IPS-18a (cell line): ENCODE results near the gene DMXL1.
"Not testable (repeated sequence)": the region's sequence is repeated elsewhere in the genome, so short reads cannot be mapped to it uniquely, and the experiment has no call there.

ENCODE experiments used
- H3K27ac ChIP-seq: one replicate; pipeline ENCODE4 v1.5.1; 2013; ENCODE audit warnings: low read length
- H3K27me3 ChIP-seq: one replicate; pipeline ENCODE4 v1.6.1; 2013; ENCODE audit warnings: mild to moderate bottlenecking, low read length; ENCODE audit not compliant: control insufficient read depth, insufficient read depth
- H3K36me3 ChIP-seq: one replicate; pipeline ENCODE4 v1.6.1; 2013; ENCODE audit warnings: low read depth, low read length; ENCODE audit not compliant: control insufficient read depth
- H3K4me1 ChIP-seq: one replicate; pipeline ENCODE4 v1.6.1; 2013; ENCODE audit warnings: low read depth, low read length; ENCODE audit not compliant: control insufficient read depth
- H3K4me3 ChIP-seq: one replicate; pipeline ENCODE4 v1.5.1; 2013; ENCODE audit warnings: low read length
- H3K9ac ChIP-seq: one replicate; pipeline ENCODE4 v1.6.1; 2013; ENCODE audit warnings: mild to moderate bottlenecking, low read length, moderate library complexity
- H3K9me3 ChIP-seq: one replicate; pipeline ENCODE4 v1.6.1; 2013; ENCODE audit warnings: low read depth, low read length; ENCODE audit not compliant: control insufficient read depth

Gene DMXL1

GRCh38 chr5:119072496-119072895 is 1.6 kb downstream of the DMXL1 start:
- H3K9me3 ChIP-seq, result no peaks in the 10 kb centered on the region
- H3K4me3 ChIP-seq, result peak overlapping the region; percentile 94
- peaks cover 13% of the 10 kb centered on the region for H3K4me1 ChIP-seq
- H3K27ac ChIP-seq, result no peak overlapping the region
- no peaks in the 10 kb centered on the region for H3K27me3 ChIP-seq
- H3K36me3 ChIP-seq, result no peaks in the 10 kb centered on the region
- H3K9ac ChIP-seq, result peak overlapping the region; percentile 67

GRCh38 chr5:119073746-119074337 is 3.0 kb downstream of the DMXL1 start:
- H3K27me3 ChIP-seq, H3K36me3 ChIP-seq, H3K27ac ChIP-seq, H3K9ac ChIP-seq, H3K9me3 ChIP-seq: not testable (repeated sequence)
- Histone ChIP-seq H3K4me3 (peak overlapping the region; percentile 40), H3K4me1 (peaks cover 25% of the 10 kb centered on the region)

- Histone ChIP-seq H3K4me1 (peaks cover 30% of the 10 kb centered on the region), H3K36me3 (no peaks in the 10 kb centered on the region), H3K9me3 (no peaks in the 10 kb centered on the region), H3K9ac (no peak overlapping the region), H3K27ac (no peak overlapping the region), H3K4me3 (peak overlapping the region; percentile 40), H3K27me3 (no peaks in the 10 kb centered on the region)
Observed at GRCh38 chr5:119074419-119074818, 3.5 kb downstream of the DMXL1 start.

GRCh38 chr5:119075269-119075668 is 4.4 kb downstream of the DMXL1 start:
- not testable (repeated sequence) for H3K9ac ChIP-seq, H3K27ac ChIP-seq, H3K4me3 ChIP-seq, H3K36me3 ChIP-seq, H3K27me3 ChIP-seq, H3K9me3 ChIP-seq
- peaks cover 34% of the 10 kb centered on the region for H3K4me1 ChIP-seq

- peaks cover 42% of the 10 kb centered on the region for H3K4me1 ChIP-seq
- H3K36me3 ChIP-seq, result no peaks in the 10 kb centered on the region
- no peaks in the 10 kb centered on the region for H3K27me3 ChIP-seq
- no peaks in the 10 kb centered on the region for H3K9me3 ChIP-seq
- H3K4me3 ChIP-seq, result no peak overlapping the region
- H3K27ac ChIP-seq, result no peak overlapping the region
- H3K9ac ChIP-seq, result no peak overlapping the region
Observed at GRCh38 chr5:119076080-119076479, 5.2 kb downstream of the DMXL1 start.

- peaks cover 49% of the 10 kb centered on the region for H3K4me1 ChIP-seq
- H3K27ac ChIP-seq, result no peak overlapping the region
- H3K27me3 ChIP-seq, result no peaks in the 10 kb centered on the region
- H3K36me3 ChIP-seq, result peaks cover 6% of the 10 kb centered on the region
- no peak overlapping the region for H3K9ac ChIP-seq
- H3K9me3 ChIP-seq, result no peaks in the 10 kb centered on the region
- H3K4me3 ChIP-seq, result no peak overlapping the region
Observed at GRCh38 chr5:119077444-119077843, 6.6 kb downstream of the DMXL1 start.

- Histone ChIP-seq H3K9me3 (no peaks in the 10 kb centered on the region), H3K27me3 (no peaks in the 10 kb centered on the region), H3K27ac (peak overlapping the region; percentile 93), H3K4me3 (no peak overlapping the region), H3K4me1 (peaks cover 49% of the 10 kb centered on the region), H3K9ac (peak overlapping the region; percentile 78), H3K36me3 (peaks cover 11% of the 10 kb centered on the region)
Observed at GRCh38 chr5:119078071-119078846, 7.4 kb downstream of the DMXL1 start.

GRCh38 chr5:119078861-119079260 is 8.0 kb downstream of the DMXL1 start:
- Histone ChIP-seq H3K27me3 (no peaks in the 10 kb centered on the region), H3K4me1 (peaks cover 46% of the 10 kb centered on the region), H3K9me3 (no peaks in the 10 kb centered on the region), H3K27ac (peak overlapping the region; percentile 93), H3K9ac (peak overlapping the region; percentile 78), H3K36me3 (peaks cover 11% of the 10 kb centered on the region), H3K4me3 (peak overlapping the region; percentile 35)

GRCh38 chr5:119079318-119079921 is 8.5 kb downstream of the DMXL1 start:
- no peaks in the 10 kb centered on the region for H3K9me3 ChIP-seq
- peak overlapping the region; percentile 40 for H3K4me3 ChIP-seq
- peak overlapping the region; percentile 78 for H3K9ac ChIP-seq
- H3K27ac ChIP-seq, result peak overlapping the region; percentile 94
- peaks cover 11% of the 10 kb centered on the region for H3K36me3 ChIP-seq
- H3K4me1 ChIP-seq, result peaks cover 40% of the 10 kb centered on the region
- no peaks in the 10 kb centered on the region for H3K27me3 ChIP-seq

GRCh38 chr5:119080936-119081335 is 10.0 kb downstream of the DMXL1 start:
- Histone ChIP-seq H3K27ac (peak overlapping the region; percentile 94), H3K36me3 (peaks cover 11% of the 10 kb centered on the region), H3K4me1 (peaks cover 39% of the 10 kb centered on the region), H3K4me3 (no peak overlapping the region), H3K9me3 (no peaks in the 10 kb centered on the region), H3K27me3 (no peaks in the 10 kb centered on the region), H3K9ac (peak overlapping the region; percentile 75)

- peaks cover 39% of the 10 kb centered on the region for H3K4me1 ChIP-seq
- H3K27me3 ChIP-seq, result no peaks in the 10 kb centered on the region
- H3K9me3 ChIP-seq, result no peaks in the 10 kb centered on the region
- no peak overlapping the region for H3K27ac ChIP-seq
- no peak overlapping the region for H3K4me3 ChIP-seq
- peaks cover 11% of the 10 kb centered on the region for H3K36me3 ChIP-seq
- no peak overlapping the region for H3K9ac ChIP-seq
Observed at GRCh38 chr5:119082691-119083090, 11.8 kb downstream of the DMXL1 start.
